ENCODE data around the gene GAPVD1.
"Not testable (repeated sequence)": the region's sequence is repeated elsewhere in the genome, so short reads cannot be mapped to it uniquely, and the experiment has no call there.

GAPVD1 gene

GRCh38 chr9:125271081-125271480 lies 9.5 kb downstream of the GAPVD1 start:
- H3K4me1 ChIP-seq (ENCODE audit: control insufficient read depth, insufficient read depth, low read length): no peaks in the 10 kb centered on the region
- no peak overlapping the region for H3K4me3 ChIP-seq (ENCODE audit: insufficient read depth, low read depth, low read length)
- H3K27ac ChIP-seq (ENCODE audit: insufficient read depth, low read depth, low read length, poor library complexity, severe bottlenecking): no peak overlapping the region
- 97 to 100% methylated on average over 3 to 5 of the region's 5 CpGs for WGBS, 2 experiments
- H3K27me3 ChIP-seq (ENCODE audit: control insufficient read depth, insufficient read depth, low read length, poor library complexity, severe bottlenecking): no peaks in the 10 kb centered on the region
- no peaks in the 10 kb centered on the region for H3K9me3 ChIP-seq (ENCODE audit: control insufficient read depth, low read length)
- no peaks in the 10 kb centered on the region for H3K36me3 ChIP-seq (ENCODE audit: control insufficient read depth, insufficient read depth, low read length)

GRCh38 chr9:125272697-125273096 lies 11.1 kb downstream of the GAPVD1 start:
- no peak overlapping the region for H3K4me3 ChIP-seq (ENCODE audit: insufficient read depth, low read depth, low read length)
- 96 to 99% methylated on average over 3 of the region's 3 CpGs for WGBS, 2 experiments
- no peak overlapping the region for H3K27ac ChIP-seq (ENCODE audit: insufficient read depth, low read depth, low read length, poor library complexity, severe bottlenecking)

GRCh38 chr9:125276771-125277170 lies 15.1 kb downstream of the GAPVD1 start:
- Histone ChIP-seq H3K36me3 (ENCODE audit: control insufficient read depth, insufficient read depth, low read length) (no peaks in the 10 kb centered on the region), H3K27ac (ENCODE audit: insufficient read depth, low read depth, low read length, poor library complexity, severe bottlenecking) (no peak overlapping the region), H3K4me1 (ENCODE audit: control insufficient read depth, insufficient read depth, low read length) (no peaks in the 10 kb centered on the region), H3K9me3 (ENCODE audit: control insufficient read depth, low read length) (no peaks in the 10 kb centered on the region), H3K27me3 (ENCODE audit: control insufficient read depth, insufficient read depth, low read length, poor library complexity, severe bottlenecking) (no peaks in the 10 kb centered on the region), H3K4me3 (ENCODE audit: insufficient read depth, low read depth, low read length) (no peak overlapping the region)
- WGBS, 2 experiments: 96 to 97% methylated on average over 4 of the region's 4 CpGs

More at GRCh38 chr9:125272697-125273096, 11.1 kb downstream of the GAPVD1 start:
- Histone ChIP-seq H3K4me1 (ENCODE audit: control insufficient read depth, insufficient read depth, low read length) (no peaks in the 10 kb centered on the region), H3K36me3 (ENCODE audit: control insufficient read depth, insufficient read depth, low read length) (no peaks in the 10 kb centered on the region), H3K27me3 (ENCODE audit: control insufficient read depth, insufficient read depth, low read length, poor library complexity, severe bottlenecking) (no peaks in the 10 kb centered on the region), H3K9me3 (ENCODE audit: control insufficient read depth, low read length) (no peaks in the 10 kb centered on the region)

GRCh38 chr9:125277411-125277810 lies 15.8 kb downstream of the GAPVD1 start:
- no peaks in the 10 kb centered on the region for H3K9me3 ChIP-seq (ENCODE audit: control insufficient read depth, low read length)
- H3K4me3 ChIP-seq (ENCODE audit: insufficient read depth, low read depth, low read length): no peak overlapping the region
- H3K36me3 ChIP-seq (ENCODE audit: control insufficient read depth, insufficient read depth, low read length): no peaks in the 10 kb centered on the region
- no peak overlapping the region for H3K27ac ChIP-seq (ENCODE audit: insufficient read depth, low read depth, low read length, poor library complexity, severe bottlenecking)
- no peaks in the 10 kb centered on the region for H3K27me3 ChIP-seq (ENCODE audit: control insufficient read depth, insufficient read depth, low read length, poor library complexity, severe bottlenecking)
- H3K4me1 ChIP-seq (ENCODE audit: control insufficient read depth, insufficient read depth, low read length): no peaks in the 10 kb centered on the region

- Histone ChIP-seq H3K27ac (ENCODE audit: insufficient read depth, low read depth, low read length, poor library complexity, severe bottlenecking) (no peak overlapping the region), H3K4me1 (ENCODE audit: control insufficient read depth, insufficient read depth, low read length) (no peaks in the 10 kb centered on the region), H3K4me3 (ENCODE audit: insufficient read depth, low read depth, low read length) (no peak overlapping the region), H3K9me3 (ENCODE audit: control insufficient read depth, low read length) (no peaks in the 10 kb centered on the region), H3K36me3 (ENCODE audit: control insufficient read depth, insufficient read depth, low read length) (no peaks in the 10 kb centered on the region), H3K27me3 (ENCODE audit: control insufficient read depth, insufficient read depth, low read length, poor library complexity, severe bottlenecking) (no peaks in the 10 kb centered on the region)
- 95 to 96% methylated on average over 4 of the region's 4 CpGs for WGBS, 2 experiments
These were observed 19.3 kb downstream of the GAPVD1 start for GRCh38 chr9:125280945-125281344.

- Histone ChIP-seq H3K4me3 (ENCODE audit: insufficient read depth, low read depth, low read length) (no peak overlapping the region), H3K9me3 (ENCODE audit: control insufficient read depth, low read length) (no peaks in the 10 kb centered on the region), H3K36me3 (ENCODE audit: control insufficient read depth, insufficient read depth, low read length) (no peaks in the 10 kb centered on the region), H3K4me1 (ENCODE audit: control insufficient read depth, insufficient read depth, low read length) (no peaks in the 10 kb centered on the region), H3K27me3 (ENCODE audit: control insufficient read depth, insufficient read depth, low read length, poor library complexity, severe bottlenecking) (no peaks in the 10 kb centered on the region), H3K27ac (ENCODE audit: insufficient read depth, low read depth, low read length, poor library complexity, severe bottlenecking) (no peak overlapping the region)
- WGBS, 2 experiments: 96% methylated on average over 3 of the region's 3 CpGs
These were observed 23.2 kb downstream of the GAPVD1 start for GRCh38 chr9:125284855-125285254.

GRCh38 chr9:125286935-125287433 lies 25.4 kb downstream of the GAPVD1 start:
- WGBS, 2 experiments: 94 to 95% methylated on average over 7 of the region's 7 CpGs
- not testable (repeated sequence) for H3K4me3 ChIP-seq (ENCODE audit: insufficient read depth, low read depth, low read length)

GRCh38 chr9:125293134-125293533 lies 31.5 kb downstream of the GAPVD1 start:
- Histone ChIP-seq H3K27me3 (ENCODE audit: control insufficient read depth, insufficient read depth, low read length, poor library complexity, severe bottlenecking) (no peaks in the 10 kb centered on the region), H3K4me3 (ENCODE audit: insufficient read depth, low read depth, low read length) (no peak overlapping the region), H3K4me1 (ENCODE audit: control insufficient read depth, insufficient read depth, low read length) (no peaks in the 10 kb centered on the region), H3K36me3 (ENCODE audit: control insufficient read depth, insufficient read depth, low read length) (no peaks in the 10 kb centered on the region), H3K9me3 (ENCODE audit: control insufficient read depth, low read length) (no peaks in the 10 kb centered on the region), H3K27ac (ENCODE audit: insufficient read depth, low read depth, low read length, poor library complexity, severe bottlenecking) (no peak overlapping the region)

More at GRCh38 chr9:125286935-125287433, 25.4 kb downstream of the GAPVD1 start:
- H3K4me1 ChIP-seq (ENCODE audit: control insufficient read depth, insufficient read depth, low read length); H3K27ac ChIP-seq (ENCODE audit: insufficient read depth, low read depth, low read length, poor library complexity, severe bottlenecking); H3K36me3 ChIP-seq (ENCODE audit: control insufficient read depth, insufficient read depth, low read length); H3K9me3 ChIP-seq (ENCODE audit: control insufficient read depth, low read length); H3K27me3 ChIP-seq (ENCODE audit: control insufficient read depth, insufficient read depth, low read length, poor library complexity, severe bottlenecking): not testable (repeated sequence)

- H3K27me3 ChIP-seq (ENCODE audit: control insufficient read depth, insufficient read depth, low read length, poor library complexity, severe bottlenecking): no peaks in the 10 kb centered on the region
- 85 to 95% methylated on average over 3 to 5 of the region's 5 CpGs for WGBS, 2 experiments
- no peak overlapping the region for H3K27ac ChIP-seq (ENCODE audit: insufficient read depth, low read depth, low read length, poor library complexity, severe bottlenecking)
- H3K36me3 ChIP-seq (ENCODE audit: control insufficient read depth, insufficient read depth, low read length): no peaks in the 10 kb centered on the region
- H3K9me3 ChIP-seq (ENCODE audit: control insufficient read depth, low read length): no peaks in the 10 kb centered on the region
- H3K4me3 ChIP-seq (ENCODE audit: insufficient read depth, low read depth, low read length): no peak overlapping the region
- H3K4me1 ChIP-seq (ENCODE audit: control insufficient read depth, insufficient read depth, low read length): no peaks in the 10 kb centered on the region
These were observed 34.0 kb downstream of the GAPVD1 start for GRCh38 chr9:125295657-125296056.

GRCh38 chr9:125296843-125297372 lies 35.3 kb downstream of the GAPVD1 start:
- Histone ChIP-seq H3K27ac (ENCODE audit: insufficient read depth, low read depth, low read length, poor library complexity, severe bottlenecking) (no peak overlapping the region), H3K4me1 (ENCODE audit: control insufficient read depth, insufficient read depth, low read length) (no peaks in the 10 kb centered on the region)
- WGBS, 2 experiments: 76 to 83% methylated on average over 3 of the region's 3 CpGs

GRCh38 chr9:125297917-125298316 lies 36.3 kb downstream of the GAPVD1 start:
- Histone ChIP-seq H3K4me3 (ENCODE audit: insufficient read depth, low read depth, low read length) (no peak overlapping the region), H3K9me3 (ENCODE audit: control insufficient read depth, low read length) (no peaks in the 10 kb centered on the region), H3K27ac (ENCODE audit: insufficient read depth, low read depth, low read length, poor library complexity, severe bottlenecking) (no peak overlapping the region), H3K4me1 (ENCODE audit: control insufficient read depth, insufficient read depth, low read length) (no peaks in the 10 kb centered on the region), H3K27me3 (ENCODE audit: control insufficient read depth, insufficient read depth, low read length, poor library complexity, severe bottlenecking) (no peaks in the 10 kb centered on the region), H3K36me3 (ENCODE audit: control insufficient read depth, insufficient read depth, low read length) (peaks cover 6% of the 10 kb centered on the region)
- 94 to 95% methylated on average over 7 of the region's 7 CpGs for WGBS, 2 experiments

More at GRCh38 chr9:125296843-125297372, 35.3 kb downstream of the GAPVD1 start:
- Histone ChIP-seq H3K36me3 (ENCODE audit: control insufficient read depth, insufficient read depth, low read length) (peaks cover 6% of the 10 kb centered on the region), H3K4me3 (ENCODE audit: insufficient read depth, low read depth, low read length) (no peak overlapping the region), H3K27me3 (ENCODE audit: control insufficient read depth, insufficient read depth, low read length, poor library complexity, severe bottlenecking) (no peaks in the 10 kb centered on the region), H3K9me3 (ENCODE audit: control insufficient read depth, low read length) (no peaks in the 10 kb centered on the region)

All from ectodermal cell (in vitro differentiated cells).